Measurements from ENCODE around the gene NALF2.

The NALF2 gene

DNA sequence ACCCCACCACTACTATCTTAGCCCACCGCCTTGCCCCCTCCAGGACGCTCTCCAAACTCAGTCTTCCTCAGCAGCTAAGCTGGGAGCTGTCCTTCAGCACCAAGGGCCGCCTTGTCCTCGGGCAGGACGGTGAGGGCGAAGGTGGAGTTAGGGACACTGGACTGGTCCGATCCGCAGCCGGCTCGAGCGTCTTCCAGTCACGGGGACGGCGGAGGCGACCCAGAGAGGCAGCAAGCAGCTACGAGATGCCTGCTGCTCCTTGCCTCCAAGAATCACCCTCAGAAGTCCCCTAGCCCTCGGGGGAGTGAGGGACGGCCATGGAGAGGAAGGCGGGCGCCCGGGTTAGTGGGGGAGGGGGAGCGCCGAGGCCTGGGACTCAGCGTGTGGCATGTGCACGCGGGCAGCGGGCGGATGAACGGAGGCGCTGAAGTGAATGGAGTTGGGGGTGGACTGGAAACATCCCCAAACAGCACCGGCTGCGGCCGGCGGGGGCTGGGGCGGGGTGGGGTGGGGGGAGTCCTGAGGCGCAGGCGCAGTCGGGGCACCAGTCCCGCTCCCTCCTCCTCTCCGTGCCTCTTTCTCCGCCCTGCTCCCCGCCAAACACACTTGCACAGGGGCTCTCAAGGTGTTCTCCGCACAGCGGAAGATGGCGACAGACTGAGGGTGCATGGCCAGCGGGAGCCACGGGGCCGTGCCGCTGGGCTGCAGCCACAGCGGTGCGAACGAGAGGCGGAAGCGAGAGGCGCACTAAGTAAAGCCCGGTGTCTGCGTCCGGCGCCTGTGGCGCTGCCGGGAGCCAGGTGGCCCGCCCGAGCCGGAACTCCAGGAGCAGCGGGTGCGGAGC, at the start of gene NALF2:
NALF2 (plus strand) TSS at position 545 of the 844 bp plus-strand sequence. CDS start 957 bp downstream, outside the sequence.
- DNase-seq (ENCODE audit: low read depth): no peak

DNA sequence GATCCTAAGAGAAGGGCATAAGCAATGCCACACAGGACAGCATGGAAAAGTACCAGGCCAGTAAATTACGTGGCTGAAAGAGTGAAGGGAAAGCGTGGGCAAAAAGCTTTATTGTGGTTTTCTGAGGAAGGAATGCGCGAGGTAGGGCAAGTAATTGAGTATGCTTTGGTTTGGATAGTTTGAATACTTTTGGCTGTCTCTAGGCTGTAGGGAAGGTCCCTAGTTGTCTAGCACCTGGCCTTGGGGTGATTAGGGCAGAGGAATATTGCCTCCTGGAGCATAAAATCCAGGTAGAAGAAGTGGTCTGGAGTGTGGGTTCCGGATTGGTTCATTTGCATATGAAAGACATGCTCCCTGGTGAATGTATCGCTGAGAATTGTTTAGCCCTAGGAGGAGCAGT, 46.4 kb upstream of the NALF2 start:
- no peak for DNase-seq (ENCODE audit: low read depth)

DNA sequence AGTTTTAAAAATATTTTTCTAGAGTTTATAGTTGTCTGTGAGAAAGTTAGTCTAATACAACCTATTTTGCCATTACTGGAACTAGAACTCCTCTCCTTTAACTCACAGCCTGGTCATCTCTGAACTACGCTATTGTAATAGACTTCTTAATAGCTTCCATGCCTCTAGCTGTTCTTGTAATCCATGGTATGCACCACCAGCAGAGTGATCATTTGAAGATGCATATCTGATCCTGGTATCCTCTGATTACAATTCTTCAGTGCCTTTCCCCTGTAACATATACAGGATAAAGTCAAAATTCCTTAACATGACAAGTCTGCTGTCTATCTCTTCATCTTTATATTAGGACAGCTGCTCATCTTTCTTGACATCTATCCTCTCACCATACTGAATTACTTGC, 37.6 kb upstream of the NALF2 start:
- no peak for DNase-seq (ENCODE audit: low read depth)

DNA sequence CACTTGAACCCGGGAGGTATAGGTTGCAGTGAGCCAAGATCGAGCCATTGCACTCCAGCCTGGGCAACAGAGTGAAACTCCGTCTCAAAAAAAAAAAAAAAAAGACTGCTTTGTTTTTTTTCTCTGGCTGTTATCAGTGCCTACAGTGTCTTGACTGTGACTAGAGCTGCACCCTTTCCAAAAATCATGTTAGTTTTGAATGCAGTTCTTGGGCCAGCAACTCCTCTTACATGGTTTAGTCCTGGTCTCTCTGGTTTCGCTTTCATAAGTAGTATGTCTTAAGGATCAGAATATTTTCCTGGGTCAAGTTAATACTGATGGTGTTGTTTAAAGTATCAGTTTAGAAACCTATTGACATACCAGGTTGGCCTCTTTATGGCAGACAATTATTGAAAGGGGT, 34.2 kb upstream of the NALF2 start:
- DNase-seq (ENCODE audit: low read depth): no peak

DNA sequence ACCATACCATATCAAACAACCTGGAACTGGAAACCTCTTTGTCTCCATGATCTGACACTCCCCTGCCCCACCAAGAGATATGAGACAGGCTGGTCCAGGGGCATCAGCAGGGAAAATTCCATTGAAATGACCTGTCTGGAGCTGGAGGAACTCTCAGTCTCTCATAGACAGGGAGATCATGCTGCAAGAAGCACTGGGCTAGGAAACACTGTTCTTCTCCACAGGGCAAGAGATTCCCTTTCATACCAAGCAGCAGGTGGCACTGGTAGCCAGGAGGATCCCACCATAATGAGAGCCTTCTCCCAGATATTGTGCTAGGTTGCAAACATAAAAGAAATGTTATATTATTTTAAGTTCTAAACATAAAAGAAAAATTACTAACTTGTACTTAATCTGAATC, 14.5 kb upstream of the NALF2 start:
- DNase-seq (ENCODE audit: low read depth): no peak

DNA sequence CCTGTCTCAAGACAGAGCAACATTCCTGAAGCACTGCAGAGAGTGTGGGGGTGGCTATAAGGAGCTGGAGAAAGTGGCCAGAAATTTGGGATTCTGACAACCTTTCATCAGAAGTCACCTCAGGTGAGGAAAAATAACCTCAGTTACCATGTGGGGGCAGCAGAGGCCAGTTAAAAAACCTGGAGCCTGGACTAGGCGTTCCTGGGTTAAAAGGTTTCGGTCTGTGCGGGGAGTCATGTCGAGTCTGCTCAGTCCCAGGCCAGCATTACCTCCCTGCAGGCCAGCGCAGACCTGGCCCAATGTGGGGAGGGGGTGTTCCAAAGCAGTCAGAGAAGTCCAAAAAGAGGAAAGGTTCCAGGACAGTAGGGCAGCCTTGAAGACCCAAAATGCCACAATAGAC, 10.9 kb upstream of the NALF2 start:
- no peak for DNase-seq (ENCODE audit: low read depth)

DNA sequence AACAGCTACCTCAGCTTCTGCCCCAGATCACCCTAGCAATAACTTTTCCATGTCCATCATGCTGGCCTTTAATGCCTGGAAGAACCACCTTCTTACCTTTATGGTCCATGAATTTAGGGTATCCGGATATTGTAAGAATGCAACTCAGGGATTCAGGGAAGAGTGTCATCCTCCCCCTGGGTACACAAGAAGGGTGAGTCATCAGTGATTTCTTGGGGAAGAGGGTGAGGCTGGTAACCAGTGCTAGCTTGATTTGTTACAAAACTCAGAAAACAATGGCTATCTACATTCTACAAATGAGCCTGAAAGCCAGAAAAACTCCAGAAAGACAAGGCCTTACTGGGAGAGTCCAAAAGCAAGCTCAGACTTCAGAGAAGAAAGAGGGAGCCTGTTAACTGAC, 10.4 kb upstream of the NALF2 start:
- no peak for DNase-seq (ENCODE audit: low read depth)

DNA sequence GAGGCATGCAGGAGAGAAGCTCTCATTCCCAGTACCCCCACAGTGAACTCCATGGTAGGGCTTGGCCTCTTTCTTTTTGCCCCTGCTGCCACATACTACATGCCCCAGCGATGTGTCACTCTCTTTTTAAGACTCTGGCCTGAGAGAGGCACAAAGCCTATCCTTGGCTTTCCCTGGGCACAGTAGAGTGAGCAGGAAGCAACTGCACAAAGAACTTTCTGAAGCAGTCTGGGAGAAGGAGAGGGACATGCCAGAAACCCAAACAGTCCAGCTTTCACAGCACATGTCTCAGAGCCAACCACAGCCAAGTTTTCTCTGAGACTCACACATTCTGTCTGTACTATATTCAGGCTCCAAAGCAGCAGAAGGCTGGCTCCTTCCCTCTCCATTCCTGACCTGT, 7.9 kb upstream of the NALF2 start:
- no peak for DNase-seq (ENCODE audit: low read depth)

DNA sequence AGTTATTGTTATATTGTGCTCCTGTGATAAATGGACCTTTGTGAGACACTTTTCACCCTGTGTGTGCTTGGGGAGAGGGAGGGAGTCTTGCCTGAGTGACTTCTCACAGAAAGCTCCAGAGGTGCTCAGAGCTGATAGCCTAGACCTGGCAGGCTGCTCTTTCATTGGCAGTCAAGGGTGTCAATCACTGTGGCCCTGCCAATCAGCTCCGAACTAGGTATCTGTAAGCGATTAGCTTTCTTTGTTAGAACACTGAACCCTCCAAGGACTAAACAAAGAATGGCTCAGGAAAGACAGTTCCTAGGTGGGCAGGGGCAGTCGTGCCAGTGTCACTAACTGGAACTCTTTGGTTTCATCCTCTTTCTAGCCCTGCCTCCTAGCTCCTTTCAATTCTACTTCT, 2.7 kb upstream of the NALF2 start:
- DNase-seq (ENCODE audit: low read depth): no peak

DNA sequence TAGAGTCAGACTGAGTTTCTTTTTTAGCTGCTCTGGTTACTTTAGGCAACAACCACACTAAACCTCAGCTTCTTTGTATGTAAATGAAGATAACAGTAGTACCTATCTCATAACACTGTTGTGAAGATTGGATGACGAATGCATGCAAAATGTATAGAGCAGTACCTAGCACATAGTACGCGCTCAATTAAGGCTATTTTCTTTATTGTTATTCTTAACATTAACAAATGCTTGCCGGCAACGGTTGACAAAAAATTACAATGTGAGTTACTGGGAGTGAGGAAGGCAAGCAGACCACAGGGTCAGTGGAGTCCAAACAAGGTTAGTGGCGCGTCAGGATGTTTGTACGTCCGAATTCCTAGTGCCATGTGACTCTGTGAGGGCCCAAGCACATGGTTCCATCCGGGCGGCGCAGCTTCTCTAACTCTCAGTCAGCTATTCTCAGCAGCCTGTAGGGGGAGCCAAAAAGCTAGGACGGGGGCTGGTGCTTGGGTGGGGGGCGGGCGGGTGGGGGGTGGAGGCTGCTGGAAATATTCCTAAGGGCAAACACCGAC, 821 bp upstream of the NALF2 start:
- DNase-seq (ENCODE audit: low read depth): no peak

DNA sequence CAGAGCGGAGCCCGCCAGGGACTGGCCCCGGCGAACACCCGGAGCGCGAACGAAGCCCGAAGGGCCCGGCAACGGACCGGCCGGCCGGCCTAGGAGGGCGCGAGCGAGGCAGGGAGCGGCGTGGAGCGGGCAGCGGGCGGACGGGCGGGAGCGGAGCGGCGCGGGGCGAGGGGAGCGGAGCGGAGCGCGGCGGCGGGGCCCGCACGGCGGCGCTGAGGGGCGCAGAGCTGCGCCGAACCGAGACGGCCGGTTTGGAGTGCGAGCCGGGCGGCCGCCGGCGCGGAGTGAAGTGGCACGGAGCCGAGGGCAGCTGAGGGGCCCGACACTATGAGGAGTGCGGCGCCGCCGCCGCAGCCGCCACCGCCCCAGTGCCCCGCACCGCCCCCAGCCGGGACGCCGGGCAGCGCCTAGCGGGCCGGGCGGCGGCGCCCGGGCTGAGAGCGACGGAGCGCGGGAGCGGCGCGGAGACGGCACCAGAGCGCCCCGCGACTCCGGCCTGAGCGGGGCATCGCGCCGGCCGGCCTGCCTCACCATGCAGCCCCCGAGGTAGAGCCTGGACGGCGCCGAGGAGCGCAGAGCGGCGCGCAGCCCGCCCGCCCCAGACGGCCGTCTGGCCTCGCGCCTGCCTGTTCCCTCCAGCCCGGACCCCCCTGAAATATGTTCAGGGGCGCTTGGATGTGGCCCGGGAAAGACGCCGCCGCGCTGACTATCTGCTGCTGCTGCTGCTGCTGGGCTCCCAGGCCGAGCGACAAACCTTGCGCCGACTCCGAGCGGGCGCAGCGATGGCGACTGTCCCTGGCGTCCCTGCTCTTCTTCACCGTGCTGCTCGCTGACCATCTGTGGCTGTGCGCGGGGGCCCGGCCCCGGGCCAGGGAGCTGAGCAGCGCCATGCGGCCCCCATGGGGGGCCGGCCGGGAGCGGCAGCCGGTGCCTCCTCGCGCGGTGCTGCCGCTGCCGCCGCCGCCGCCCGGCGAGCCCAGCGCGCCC, 793 bp downstream of the NALF2 start:
- no peak for DNase-seq (ENCODE audit: low read depth)

DNA sequence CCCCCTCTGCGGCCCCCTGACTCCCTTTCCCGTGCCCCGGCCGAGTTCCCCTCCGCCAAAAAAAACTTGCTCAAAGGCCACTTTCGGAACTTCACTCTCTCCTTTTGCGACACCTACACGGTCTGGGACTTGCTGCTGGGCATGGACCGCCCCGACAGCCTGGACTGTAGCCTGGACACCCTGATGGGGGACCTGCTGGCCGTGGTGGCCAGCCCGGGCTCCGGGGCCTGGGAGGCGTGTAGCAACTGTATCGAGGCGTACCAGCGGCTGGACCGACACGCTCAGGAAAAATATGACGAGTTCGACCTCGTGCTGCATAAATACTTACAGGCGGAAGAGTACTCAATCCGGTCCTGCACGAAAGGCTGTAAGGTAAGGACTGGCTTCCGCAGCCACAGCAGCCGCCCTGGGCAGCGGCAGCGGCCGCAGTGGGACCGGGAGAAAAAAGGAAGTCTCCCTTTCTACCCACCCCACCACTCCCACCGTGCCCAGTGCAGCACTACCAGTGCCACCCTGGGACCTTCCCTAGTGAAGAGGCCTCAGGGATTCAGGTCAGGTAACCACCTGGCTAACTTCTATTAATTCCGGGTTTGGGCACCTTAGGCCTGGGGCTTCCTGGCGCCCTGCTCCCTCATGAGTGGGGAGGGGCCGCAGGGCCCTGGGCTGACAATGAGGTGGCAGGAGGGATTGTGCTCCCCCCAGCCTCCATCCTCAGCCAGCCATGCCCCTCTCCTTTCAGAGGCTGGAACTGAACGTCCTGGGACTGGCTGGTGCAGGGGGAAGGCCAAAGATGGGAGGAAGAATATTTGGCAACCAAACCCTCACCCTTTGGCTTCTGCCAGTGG, 1.9 kb downstream of the NALF2 start:
- no peak for DNase-seq (ENCODE audit: low read depth)

DNA sequence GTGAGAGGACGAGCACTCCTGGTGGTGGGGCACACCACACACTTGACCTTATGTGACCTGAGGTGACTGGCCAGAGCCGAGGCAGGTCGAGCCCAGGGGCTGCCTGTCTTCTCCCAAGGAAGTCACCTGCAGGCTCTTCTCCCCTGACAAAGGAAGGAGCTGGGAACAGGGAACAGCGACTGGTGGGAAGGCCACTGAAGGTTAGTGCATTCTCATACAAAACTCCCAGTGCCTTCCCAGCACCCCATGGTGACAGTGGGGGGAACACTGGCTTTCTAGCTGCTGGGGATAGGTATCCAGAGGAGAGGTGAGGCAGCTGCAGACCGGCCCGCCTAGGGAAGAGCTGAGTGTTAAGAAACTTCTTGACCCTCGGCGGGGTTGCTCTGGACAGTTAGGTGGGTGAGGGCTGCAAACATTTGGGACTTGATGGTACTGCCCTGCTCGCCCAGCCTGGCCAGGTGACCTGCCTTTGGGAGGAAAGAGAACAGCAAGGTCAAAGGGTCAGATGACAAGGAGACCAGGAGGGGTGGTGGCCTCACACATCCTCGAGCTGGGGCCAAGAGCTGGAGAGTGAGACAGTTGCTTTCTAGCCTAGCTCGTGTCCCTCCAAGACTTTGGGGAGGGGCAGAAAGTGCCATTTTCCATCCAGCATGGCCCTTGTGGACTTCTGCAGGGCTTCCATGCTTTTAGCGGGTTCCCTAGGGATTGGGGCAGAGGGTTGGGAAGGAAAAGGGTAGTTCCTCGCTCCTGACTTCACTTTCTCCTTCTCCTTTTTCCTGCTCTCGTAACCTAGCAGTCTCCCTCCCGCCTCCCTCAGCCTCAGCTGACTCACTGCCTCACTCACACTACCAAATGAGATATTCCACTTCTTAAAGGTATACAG, 2.7 kb downstream of the NALF2 start:
- no peak for DNase-seq (ENCODE audit: low read depth)

DNA sequence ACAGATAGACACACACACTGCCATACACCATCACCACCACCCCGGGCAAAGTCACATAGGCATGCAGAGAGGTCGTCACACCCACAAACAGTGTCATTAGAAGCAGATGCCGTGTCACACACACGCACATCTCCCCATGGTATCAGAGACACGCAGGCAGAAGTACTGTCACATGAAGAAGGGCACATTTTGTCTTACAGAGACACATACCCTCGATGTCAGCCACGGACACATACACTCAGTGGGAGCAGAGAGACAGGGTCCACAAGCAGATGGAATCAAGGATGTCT, 3.3 kb downstream of the NALF2 start:
- no peak for DNase-seq (ENCODE audit: low read depth)

DNA sequence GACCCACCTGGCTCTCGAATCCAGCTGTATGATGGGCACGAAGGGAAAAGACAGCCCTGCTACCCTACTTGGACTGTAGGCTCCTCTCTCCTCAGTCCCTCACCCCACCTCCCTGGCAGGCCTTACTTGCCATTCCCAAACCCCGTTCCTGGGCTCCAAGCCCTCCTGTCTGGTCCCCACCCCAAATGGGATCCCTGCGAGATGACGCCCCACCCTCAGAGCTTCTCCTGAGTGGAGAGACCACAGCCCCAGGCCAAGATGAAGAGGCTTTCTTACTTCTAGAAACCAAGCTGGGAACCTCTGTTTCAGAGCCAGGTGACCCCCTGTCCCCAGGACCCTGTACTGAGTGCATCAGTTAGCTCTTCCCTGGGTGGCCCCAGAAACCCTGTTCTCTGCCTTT, 4.5 kb downstream of the NALF2 start:
- no peak for DNase-seq (ENCODE audit: low read depth)

DNA sequence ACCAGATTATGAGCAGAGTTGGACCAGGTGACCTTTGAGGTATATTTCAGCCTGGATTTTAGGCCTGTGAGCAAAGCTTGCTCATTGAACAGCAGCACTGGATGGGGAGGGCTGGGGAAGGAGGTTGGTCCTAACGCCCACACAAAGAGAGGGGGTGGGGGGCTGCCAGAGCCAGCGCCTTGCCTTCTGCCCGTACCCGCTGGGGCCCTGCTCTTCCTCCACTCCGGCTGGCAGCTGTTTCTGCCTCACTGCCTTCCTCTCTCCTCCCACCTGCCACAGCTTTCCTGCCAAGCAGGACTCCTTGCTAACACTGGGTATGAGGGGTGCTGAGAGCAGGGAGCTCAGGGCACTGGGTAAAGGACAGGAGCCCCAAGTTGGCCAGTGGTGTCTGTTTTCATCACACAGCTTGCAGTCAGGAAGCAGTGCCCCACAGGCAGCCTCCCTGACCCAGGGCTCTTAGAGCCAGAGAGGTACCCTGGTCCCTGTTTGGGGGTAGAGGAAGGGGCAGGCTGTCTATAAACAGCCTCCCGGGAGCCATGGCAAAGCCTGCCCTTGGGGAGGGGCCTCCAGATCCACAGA, 6.1 kb downstream of the NALF2 start:
- no peak for DNase-seq (ENCODE audit: low read depth)

DNA sequence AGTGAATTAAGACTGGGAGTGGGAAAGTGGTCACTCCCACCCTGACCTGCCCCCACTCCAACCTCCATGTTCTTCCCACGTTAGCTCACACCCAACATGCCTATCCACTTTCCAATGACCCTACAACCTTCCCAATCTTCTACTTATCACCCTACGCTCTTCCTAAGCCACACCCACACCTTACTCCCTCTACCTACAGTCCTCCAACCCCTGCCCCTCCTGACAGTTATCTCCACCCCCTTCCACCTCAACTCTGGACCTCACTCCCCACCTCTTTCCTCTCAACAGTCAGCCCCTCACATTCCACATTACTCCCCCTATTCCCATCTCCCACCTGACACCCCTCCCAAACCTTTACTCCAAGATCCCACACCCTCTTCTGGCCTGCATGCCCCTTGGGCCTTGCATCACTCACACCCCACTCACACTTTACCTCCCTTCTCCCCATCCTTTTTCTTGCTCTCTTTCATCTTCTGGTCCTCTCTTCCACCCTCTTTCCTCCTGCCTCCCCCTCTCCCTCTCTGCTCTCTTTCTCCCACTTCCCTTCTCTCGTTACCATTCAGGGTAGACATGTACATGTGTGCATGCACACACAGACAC, 6.9 kb downstream of the NALF2 start:
- no peak for DNase-seq (ENCODE audit: low read depth)

DNA sequence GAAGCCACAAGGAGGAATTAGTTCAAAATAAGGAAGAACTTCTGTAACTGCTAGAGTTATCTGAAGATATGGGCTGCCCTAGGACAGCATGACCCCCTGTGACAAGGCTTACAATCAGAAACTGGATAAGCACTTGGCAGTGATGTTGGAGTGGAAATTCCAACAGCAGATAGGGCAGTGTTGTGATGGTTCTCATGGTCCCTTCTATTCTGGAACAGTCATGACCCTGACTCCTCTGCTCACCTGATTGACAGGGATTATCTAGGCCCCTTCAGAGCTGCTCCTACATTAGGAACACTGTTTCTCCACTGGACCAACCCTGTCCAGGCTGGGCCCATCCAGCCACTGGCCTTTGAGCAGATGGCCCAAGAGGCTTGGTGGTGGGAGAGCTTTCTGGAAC, 17.9 kb downstream of the NALF2 start:
- no peak for DNase-seq (ENCODE audit: low read depth)

DNA sequence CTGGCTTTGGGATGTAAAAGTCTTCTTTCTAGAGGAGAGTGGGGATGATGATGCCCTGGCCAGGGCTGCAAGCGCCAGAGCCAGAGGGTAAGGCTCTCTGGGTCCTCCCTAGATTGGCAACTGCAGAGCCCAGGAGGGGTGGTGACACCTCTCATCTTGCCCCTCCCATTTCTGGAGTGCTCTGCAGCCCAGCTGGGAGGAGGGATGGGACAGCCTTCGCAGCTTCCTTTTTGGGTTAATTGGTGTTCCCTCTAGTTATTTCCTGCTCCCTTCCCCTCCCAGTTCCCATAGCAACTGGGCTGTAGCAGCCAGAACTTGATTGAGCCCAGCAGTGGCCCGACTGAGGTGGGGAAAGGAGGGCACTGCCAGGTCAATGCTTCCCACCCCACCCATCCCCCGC, 19.2 kb downstream of the NALF2 start:
- no peak for DNase-seq (ENCODE audit: low read depth)

DNA sequence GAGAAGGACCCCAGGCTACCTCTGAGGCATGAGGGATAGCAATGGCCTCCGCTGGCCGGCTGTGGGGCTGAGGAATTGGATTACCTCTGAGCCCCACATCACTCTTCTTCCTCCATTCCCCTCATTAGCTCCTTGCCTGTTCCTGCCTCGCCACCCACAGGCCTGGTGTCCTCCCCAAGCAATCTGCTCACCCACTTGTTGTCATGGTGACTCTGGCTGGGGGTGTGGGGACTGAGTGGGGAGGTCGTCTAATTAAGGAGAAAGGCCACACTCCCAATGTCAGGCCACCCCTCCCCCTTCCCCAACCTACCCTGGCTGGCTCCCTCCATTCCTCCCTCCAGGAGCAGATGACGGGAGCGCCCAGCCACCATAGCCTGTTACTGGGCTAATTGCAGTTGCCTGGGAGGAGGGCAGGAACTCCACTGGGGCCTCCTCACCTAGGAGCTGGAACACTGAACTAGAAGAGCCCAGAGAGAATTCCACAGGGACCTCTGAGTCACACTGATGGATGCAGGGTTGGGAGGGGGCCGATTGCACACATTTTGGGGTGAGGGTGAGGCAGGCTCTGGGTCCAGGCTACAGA, 20.7 kb downstream of the NALF2 start:
- DNase-seq (ENCODE audit: low read depth): no peak
